BJ (cell line): ENCODE data around the gene MYO10. TPM values are rescaled to one million over a fixed set of nuclear protein-coding genes. Genes with fewer than 3 reads are reported as not detected.

Experiments
- CTCF ChIA-PET: fragments of 350-600 bp; formaldehyde crosslinking; extraction: SDS; loops from one replicate; lab custom pipeline; 2021; ENCODE audit warnings: antibody characterized with exemption, inconsistent platforms; lab: Yijun Ruan, JAX
- POLR2A ChIA-PET: fragments of 300-600 bp; sonication (Branson Sonifier 250); formaldehyde crosslinking; extraction: SDS; loops from one replicate; lab custom pipeline; 2021; ENCODE audit warnings: antibody characterized with exemption; lab: Charles Lee
- DNase-seq: peaks from one replicate; pipeline ENCODE4 v3.0.0-alpha.2; 2011; ENCODE audit warnings: low read depth
- H3K27me3 ChIP-seq: 2 replicates; pipeline ENCODE4 v1.6.0; 2011; ENCODE audit warnings: low read length; ENCODE audit not compliant: control insufficient read depth, insufficient read depth
- H3K36me3 ChIP-seq: 2 replicates; pipeline ENCODE4 v1.5.1; 2011; ENCODE audit warnings: low read length; ENCODE audit not compliant: control insufficient read depth, insufficient read depth
- H3K4me3 ChIP-seq: 2 replicates; pipeline ENCODE4 v1.5.1; 2011; ENCODE audit warnings: low read depth, mild to moderate bottlenecking, control low read depth, low read length
- polyA plus RNA-seq: library from polyadenylated mRNA; depleted of rRNA; stranded (reverse); fragments of >200 nt; gene quantifications from 2 replicates; pipeline ENCODE4 v1.2.3, GENCODE V29; 2011
- TF ChIP-seq, protein P1 (sequence below): IDR thresholded peaks from 2 replicates; pipeline ENCODE4 v1.5.1; 2011; ENCODE audit warnings: low read depth, mild to moderate bottlenecking, control low read depth, inconsistent platforms, low read length, moderate library complexity; ENCODE audit not compliant: insufficient read depth

MYO10 gene
- polyA plus RNA-seq, 1 experiment: 17.1 TPM

DNA sequence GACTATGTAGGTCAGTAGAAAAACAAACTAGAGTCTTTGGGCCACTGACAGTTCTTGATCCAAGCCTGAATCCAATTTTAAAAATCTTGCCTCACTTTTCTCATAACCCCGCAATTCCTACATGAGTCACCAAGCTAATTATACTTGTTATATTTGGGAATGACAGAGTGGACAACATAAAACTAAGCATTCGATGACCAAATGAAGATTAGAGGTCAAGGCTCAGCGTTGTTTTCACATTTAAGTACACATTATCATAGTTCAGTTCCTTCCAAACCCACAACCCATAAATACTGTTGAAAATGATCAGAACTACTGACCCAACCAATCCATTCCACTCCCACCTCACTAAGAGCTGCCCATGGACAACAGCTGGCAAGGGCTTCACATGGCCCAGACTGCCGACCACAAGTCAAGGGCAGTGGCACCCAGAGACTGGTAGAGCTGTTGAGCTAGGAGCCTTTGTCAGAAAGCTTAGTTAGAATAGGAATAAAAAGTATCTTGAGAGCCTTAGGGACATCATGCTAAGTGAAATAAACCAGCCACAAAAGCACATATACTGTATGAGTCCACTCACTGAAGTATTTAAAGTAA lies 64.2 kb downstream of the MYO10 start:
- POLR2A ChIA-PET: interaction anchor here (0.8 kb wide), 1 partner anchor 16 kb away, joined by 3 read pairs; no protein-coding TSS in a partner anchor
- CTCF ChIA-PET: interaction anchor here (0.9 to 2.6 kb wide), 3 partner anchors 14 to 318 kb away, joined by 3 to 14 read pairs (median 3); no protein-coding TSS in a partner anchor

DNA sequence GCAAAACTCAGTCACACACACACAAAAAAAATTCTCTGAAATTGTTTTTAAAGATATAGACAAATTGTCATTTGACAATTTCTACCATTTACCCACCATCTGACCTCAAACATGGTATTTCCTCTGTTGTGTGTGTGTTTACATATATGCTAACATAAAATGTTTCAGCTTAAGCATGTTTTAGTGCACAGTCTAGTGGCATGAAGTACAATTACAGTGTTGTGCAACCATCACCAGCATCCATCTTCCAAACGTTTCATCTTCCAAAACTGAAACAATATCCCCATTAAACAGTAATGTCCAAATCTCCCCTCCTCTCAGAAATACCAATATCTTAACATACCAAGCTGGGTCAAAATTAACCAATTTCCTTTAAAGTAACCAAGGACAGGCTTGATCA lies 65.2 kb downstream of the MYO10 start:
- POLR2A ChIA-PET: no interaction called here

More for the DNA sequence above, 64.2 kb downstream of the MYO10 start:
- peak; percentile 79 for DNase-seq
- Histone ChIP-seq H3K27me3 (no peaks in the 10 kb centered on the region), H3K4me3 (no peak overlapping the region), H3K36me3 (no peaks in the 10 kb centered on the region; the same call in 1 of the 2 replicates)
- TF ChIP-seq, protein P1, sequence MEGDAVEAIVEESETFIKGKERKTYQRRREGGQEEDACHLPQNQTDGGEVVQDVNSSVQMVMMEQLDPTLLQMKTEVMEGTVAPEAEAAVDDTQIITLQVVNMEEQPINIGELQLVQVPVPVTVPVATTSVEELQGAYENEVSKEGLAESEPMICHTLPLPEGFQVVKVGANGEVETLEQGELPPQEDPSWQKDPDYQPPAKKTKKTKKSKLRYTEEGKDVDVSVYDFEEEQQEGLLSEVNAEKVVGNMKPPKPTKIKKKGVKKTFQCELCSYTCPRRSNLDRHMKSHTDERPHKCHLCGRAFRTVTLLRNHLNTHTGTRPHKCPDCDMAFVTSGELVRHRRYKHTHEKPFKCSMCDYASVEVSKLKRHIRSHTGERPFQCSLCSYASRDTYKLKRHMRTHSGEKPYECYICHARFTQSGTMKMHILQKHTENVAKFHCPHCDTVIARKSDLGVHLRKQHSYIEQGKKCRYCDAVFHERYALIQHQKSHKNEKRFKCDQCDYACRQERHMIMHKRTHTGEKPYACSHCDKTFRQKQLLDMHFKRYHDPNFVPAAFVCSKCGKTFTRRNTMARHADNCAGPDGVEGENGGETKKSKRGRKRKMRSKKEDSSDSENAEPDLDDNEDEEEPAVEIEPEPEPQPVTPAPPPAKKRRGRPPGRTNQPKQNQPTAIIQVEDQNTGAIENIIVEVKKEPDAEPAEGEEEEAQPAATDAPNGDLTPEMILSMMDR: no peak

DNA sequence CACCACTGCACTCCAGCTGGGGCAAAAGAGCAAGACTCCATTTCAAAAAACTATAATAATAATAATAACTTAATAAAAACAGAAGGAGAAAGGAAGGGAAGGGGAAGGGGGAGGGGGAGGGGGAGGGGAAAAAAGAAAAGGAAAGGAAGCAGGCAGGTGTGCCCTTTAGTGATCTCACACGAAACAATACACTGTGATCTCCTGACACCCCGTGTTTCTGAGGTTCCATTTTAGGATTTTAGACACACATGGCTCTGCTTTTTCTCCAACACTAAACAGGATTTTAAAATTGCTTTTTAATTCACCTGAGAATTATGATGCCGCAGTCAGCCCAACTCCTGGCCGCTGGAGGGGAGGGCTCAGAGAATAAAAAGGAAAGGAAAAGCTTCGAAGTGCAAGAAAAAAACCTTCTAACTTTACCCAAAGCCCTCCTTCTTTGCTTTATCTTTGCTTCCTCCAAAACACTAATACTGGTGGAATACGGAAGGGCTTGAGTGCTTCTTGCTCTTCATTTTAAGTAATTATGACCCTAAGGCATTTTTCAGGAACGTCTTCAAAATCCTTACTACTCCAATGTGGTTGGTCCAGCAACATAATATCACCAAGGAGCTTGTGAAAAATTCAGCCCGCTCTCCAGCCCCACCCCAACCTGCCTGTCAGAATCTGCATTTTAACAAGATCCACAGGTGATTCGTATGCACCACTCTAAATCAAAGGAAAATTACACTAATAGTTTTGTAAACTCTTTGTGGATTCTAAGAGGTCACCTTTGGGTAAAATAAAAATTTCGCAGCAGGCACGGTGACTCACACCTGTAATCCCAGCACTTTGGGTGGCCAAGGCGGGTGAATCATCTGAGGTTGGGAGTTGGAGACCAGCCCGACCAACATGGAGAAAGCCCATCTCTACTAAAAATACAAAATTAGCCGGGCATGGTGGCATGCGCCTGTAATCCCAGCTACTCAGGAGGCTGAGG lies 66.0 kb downstream of the MYO10 start:
- ChIA-PET POLR2A (no interaction called here), CTCF (interaction anchor here (1.0 to 2.6 kb wide), 3 partner anchors 12 to 320 kb away, joined by 3 to 14 read pairs (median 3); no protein-coding TSS in a partner anchor)
- Histone ChIP-seq H3K36me3 (no peaks in the 10 kb centered on the region; the same call in 1 of the 2 replicates), H3K4me3 (no peak overlapping the region), H3K27me3 (no peaks in the 10 kb centered on the region)
- TF ChIP-seq, protein P1: no peak
- DNase-seq: no peak

More for the DNA sequence above, 65.2 kb downstream of the MYO10 start:
- no peaks in the 10 kb centered on the region for H3K27me3 ChIP-seq
- CTCF ChIA-PET: interaction anchor here (0.6 to 2.6 kb wide), 5 partner anchors 12 to 848 kb away, joined by 3 to 14 read pairs (median 3); no protein-coding TSS in a partner anchor
- no peaks in the 10 kb centered on the region; the same call in 1 of the 2 replicates for H3K36me3 ChIP-seq
- DNase-seq: no peak
- no peak overlapping the region for H3K4me3 ChIP-seq
- TF ChIP-seq, protein P1: 0 out of 2 replicates have a peak, but pooled peaks have one; percentile 6

DNA sequence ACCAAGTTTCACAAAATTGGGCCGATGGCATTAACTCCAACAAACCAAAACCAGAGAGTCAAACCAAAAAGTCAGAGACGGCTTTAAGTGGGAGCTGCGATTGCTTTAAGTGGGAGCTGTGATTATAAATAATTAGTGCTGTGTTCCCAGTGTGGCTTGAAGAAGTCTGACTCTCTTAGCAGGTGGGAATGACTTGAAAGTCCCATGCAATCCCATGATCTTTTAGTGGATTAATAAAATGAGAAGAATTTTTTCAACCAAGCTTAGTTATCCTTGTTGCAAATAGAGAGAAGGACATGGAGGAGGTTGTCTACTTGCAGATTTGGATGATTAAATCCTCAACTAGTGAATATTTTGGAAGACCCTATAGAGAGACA lies 68.5 kb downstream of the MYO10 start:
- Histone ChIP-seq H3K36me3 (no peaks in the 10 kb centered on the region), H3K27me3 (no peaks in the 10 kb centered on the region), H3K4me3 (no peak overlapping the region)
- DNase-seq: no peak
- POLR2A ChIA-PET: no interaction called here
- CTCF ChIA-PET: no interaction called here
- TF ChIP-seq, protein P1: no peak
